ENCODE measurements around the gene EIF2B4.
"Not testable (repeated sequence)": the region's sequence is repeated elsewhere in the genome, so short reads cannot be mapped to it uniquely, and the experiment has no call there.

EIF2B4 gene

DNA sequence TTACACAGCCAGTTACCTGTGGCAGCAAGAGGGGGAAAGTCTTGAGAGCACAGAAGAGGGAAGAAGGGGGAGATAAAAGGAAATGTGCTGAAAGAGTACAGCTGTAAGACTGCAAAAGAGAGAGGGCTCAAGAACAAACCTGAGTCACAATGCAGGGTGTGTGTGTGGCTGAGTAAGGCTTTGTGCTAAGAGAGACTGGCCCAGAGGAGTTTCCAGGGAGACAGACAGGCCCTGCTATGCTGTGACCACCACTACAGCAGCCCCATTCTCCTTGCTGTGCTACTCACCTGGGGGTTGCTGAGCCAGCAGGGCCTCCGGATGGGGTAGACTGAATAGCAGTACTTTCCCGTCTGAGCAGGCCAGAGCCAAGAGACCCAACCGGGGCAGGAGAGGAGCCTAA is 34.8 kb downstream of the EIF2B4 start:
- no peak for DNase-seq

DNA sequence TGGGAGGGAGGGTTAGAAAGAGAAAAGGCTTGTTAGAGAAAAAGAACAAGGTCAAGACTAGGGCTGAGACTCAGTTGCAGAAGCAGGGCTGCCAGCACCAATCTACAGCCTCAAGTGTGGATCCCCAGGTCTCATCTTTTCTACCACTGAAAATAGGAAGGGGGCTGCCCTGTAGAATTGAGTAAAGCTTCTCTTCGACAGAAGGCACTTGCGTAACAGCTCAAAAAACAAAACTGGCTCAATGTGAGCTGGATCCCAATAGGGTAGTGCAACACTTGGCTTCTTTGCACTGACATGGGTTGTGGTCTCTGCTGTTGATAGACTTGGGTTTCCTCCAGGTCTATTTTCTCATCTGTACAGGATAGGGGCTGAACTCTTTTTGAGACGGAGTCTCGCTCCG is 45.4 kb downstream of the EIF2B4 start:
- DNase-seq: no peak

DNA sequence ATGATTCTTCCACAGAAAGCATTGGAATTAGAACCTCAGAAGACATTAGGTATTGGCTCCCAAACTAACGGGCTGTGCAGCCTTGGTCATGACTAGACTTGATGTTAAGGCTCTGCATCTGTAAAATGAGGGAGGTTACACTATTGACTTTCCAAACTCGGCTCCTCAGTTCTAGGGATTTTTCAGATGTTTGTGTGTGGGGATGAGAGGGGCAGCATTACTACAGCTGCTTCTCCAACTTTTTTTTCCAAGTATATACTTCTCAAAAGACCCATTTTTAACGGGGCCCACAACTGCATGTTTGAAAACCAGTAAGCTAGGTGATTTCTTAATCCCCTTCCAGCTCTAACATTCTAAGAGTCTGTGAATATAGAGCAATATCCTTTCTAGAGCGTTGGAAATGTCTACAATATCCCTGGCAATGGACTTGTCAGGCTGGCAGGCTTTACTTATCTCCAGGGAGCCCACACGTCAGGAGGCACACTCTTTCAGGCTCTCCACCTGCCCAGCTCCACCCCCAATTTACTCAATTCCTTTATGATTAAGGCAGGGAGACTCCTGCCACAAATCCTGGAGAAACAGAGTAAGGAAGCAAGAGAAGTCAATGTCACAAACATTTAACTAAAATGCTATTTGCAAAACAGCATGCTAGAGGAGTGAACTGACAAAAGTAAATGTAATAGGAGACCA is 46.4 kb downstream of the EIF2B4 start:
- no peak for DNase-seq

DNA sequence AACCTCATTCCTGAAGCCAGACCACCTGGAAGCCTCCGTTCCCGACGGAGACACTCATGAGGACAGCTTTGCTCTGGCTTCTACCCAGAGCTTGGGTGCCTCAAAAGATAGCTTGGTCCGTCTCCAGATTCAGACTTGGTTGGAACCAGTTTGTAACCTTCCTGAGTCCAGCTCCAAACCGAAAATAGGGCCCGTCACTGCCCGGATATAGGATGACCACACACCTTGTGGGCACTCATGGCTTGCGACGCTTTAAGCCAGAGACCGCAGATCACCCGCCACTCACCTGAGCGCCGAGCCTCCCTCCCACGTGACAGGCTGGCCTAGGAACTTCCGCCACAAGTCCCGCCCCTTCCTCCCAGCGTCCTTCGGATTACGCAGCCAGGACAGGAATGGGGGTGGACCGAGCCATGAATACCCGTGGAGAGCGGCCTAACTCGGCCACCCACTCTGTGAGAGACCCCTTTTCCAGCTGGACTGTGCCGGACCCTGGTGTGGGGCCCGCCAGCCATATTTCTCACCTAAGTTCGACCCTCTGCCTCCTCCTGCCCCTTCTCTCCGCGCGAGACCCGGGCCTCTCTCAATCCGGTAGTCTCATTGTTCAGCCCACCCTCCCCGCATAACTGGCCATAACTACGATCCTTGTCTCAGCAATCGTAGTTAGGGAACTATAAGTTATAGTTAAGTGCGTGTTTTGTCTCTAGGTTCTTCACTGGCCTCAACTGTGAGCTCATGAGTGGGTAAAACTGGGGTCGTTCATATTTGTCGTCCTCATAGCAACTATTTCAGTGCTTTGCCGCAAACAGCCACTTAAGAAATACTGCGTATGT is 47.2 kb downstream of the EIF2B4 start, which contains the start of gene MPV17:
TSS of gene MPV17 (minus strand) at position 332 of the 830 bp plus-strand sequence. CDS start 580 bp downstream, outside the sequence.
- peak; percentile 83 to 88 for DNase-seq

DNA sequence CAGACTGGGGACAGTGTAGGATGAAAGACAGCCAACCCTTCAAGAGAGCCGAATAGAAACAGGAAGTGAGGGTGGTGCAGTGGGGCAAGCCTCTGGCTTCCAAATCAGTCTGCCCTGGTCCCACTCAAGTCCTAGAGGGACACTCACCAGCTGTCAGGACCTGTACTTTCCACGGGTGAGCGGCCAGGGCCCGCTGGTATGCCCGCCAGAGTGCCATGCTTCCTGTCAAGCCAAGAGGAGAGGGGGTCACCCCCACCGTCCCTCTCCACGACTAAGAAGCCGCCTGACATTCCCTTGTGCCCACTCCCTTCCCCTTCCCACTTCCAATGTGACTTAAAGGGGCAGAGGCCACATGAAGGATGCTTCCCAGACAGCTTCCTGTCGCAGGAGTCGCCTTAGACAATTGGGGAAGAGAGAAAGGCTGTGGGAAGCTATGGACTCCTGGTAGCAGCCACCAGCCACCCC is 47.8 kb downstream of the EIF2B4 start:
- peak in 1 of 2 donors; percentile 14 for DNase-seq

DNA sequence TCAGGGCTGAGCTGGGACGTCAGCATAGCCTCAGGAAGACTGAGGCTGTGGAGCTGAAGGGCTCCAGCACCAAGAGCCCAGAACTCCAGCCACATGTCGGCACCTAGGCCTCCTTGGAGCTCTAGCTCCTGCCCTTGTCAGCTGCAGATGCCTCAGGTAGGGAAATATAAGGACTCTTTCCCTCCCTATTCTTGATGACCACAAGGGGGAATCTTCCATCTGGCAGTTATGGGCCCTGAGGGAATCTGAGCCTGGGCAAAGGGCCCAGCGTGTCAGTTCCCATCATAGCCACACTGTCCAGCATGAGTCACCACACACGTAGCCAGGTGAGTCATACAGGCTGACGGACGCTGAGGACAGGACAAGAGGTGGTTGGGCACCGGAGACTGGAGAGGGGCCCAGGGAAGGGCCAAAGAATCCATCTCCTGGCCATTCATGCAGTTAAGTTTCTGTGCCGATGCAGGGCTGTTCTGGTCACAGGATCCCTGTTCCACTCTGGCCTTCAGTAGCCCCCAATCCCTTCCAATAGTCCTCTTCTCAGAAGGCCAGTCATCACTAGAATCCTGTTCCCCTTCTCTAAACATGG is 49.1 kb downstream of the EIF2B4 start:
- DNase-seq: no peak

DNA sequence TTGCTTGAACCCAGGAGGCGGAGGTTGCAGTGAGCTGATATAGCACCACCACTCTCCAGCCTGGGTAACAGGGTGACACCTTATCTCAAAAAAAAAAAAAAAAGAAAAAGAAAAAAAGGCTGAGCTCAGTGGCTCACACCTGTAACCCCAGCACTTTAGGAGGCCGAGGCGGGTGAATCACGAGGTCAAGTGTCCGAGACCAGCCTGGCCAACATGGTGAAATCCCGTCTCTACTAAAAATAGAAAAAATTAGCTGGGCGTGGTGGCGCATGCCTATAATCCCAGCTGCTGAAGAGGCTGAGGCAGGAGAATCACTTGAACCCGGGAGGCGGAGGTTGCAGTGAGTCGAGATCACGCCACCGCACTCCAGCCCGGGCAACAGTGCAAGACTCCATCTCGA is 50.3 kb downstream of the EIF2B4 start:
- not testable (repeated sequence) for DNase-seq

DNA sequence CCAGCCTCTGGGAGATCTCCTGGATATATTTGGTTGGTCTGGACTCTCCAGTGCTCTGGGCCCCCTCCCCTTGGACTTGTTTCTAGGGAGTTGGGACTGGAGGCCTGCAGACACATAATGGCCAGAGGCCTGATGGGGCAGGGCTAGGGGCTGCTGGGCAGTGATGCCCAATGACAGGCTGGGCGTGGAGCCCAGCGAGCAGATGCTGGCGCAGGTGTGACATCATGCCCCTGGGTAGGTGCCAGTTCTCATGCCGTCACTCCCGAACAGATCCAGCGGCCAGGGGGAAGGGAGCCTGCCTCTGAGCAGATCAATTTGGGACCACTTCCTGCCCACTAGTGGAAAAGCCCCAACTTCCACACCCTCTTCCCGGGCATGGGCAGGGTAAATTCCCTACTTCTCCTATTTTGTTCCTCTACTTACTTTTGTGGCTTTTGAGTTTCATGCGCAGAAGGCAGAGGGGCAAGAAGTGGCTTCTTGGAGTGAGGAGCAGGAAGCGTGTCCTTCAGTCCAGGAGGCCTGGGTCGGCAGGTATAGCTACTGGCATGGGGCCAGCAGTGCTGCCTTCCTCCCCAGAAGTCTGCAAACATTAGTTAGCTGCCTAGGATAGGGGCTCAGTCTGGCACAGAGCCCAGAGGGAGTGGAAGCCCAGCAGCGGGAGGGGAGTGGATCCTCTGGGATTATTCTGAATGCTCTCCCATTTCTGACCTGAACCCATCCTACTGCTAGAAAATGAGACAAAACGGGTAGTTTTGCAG is 53.3 kb downstream of the EIF2B4 start:
- no peak for DNase-seq

DNA sequence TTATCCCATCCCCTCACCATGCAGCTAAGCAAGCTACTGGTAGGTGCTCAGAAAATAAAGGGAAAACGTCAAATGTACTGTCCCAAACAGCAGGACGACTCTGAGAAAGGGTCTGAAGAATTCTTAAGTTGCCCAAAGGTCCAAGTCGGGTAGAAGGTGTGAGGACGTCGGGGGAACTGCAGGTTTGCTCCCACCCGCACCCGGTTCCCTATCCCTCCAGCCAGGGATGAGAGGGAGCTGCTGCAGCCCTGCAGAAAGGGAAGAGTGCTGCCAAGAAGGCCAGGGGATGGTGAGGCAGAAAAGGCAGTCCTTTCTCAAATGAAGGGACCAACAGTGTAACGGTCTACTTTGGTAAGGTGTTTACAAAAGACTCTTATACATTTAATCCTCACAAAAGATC is 55.0 kb downstream of the EIF2B4 start:
- no peak for DNase-seq

DNA sequence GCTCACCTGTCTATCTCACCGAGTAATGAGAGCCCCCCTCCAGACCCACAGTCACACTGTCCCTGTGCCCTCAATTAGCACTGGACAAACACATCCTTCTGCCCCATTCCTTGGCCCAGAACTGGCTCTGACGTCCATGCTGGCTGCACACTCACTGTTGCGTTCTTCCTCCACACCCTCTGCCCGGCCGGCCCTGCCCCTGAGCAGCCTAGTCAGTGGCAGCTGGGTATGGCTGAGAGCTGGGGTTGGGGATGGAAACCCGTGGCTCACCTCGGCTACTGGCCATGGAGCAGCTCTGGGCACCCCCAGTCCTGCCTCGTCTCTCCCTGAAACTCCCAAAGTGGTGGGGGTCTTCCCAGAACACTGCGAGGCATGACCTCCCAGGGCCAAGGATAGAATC is 55.4 kb downstream of the EIF2B4 start:
- no peak for DNase-seq
